ENCODE results near the gene NXNL1. TPM values are rescaled to one million over a fixed set of nuclear protein-coding genes. Genes with fewer than 3 reads are reported as not detected.

NXNL1 gene
- total RNA-seq, 4 donors from 2014 or later, result not detected

DNA sequence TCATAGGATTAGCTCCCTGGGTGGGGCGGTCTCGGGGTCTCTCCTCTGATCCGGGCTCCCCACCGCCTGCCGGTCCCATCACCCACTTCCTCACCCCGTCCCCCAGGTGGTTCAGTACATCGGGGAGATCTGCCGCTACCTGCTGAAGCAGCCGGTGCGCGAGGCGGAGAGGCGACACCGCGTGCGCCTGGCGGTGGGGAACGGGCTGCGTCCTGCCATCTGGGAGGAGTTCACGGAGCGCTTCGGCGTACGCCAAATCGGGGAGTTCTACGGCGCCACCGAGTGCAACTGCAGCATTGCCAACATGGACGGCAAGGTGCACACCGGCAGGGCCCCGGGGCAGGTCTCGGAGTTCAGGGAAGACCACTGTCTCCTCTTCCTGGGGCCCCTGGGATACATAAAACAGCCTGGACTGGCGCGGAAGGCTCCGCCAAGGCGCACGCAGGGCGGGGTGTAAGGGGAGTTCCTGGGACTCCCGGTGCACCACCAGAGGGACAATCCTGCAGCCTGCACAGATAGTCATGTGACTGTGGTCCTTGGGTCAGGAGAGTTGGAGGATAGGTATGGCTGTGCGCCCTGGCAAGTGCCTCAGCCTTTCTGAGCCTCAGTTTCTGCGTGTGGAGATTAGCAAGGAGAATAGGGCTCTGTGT lies 36.5 kb upstream of the NXNL1 start:
- in situ Hi-C loops (cut with MboI; ENCODE audit: low pct_ligation_motif_present in 1 of 4, low pct_unique_long_range_greater_than_20kb in 1 of 4, low sequenced_read_pairs in 3 of 4), result no loop called here
- intact Hi-C loops (cut with DNase I; ENCODE audit: low total_unique reads), result no loop called here
- Histone ChIP-seq H3K4me1 (peaks cover 0 to 16% (median 0%) of the 10 kb centered on the region in 4 donors), H3K9me3 (no peaks in the 10 kb centered on the region), H3K27ac (no peak overlapping the region), H3K36me3 (no peaks in the 10 kb centered on the region), H3K27me3 (no peaks in the 10 kb centered on the region), H3K4me3 (peak overlapping the region in 2 of 4 donors; percentile 9 to 26)
- no peak for DNase-seq
- TF ChIP-seq, protein P1, sequence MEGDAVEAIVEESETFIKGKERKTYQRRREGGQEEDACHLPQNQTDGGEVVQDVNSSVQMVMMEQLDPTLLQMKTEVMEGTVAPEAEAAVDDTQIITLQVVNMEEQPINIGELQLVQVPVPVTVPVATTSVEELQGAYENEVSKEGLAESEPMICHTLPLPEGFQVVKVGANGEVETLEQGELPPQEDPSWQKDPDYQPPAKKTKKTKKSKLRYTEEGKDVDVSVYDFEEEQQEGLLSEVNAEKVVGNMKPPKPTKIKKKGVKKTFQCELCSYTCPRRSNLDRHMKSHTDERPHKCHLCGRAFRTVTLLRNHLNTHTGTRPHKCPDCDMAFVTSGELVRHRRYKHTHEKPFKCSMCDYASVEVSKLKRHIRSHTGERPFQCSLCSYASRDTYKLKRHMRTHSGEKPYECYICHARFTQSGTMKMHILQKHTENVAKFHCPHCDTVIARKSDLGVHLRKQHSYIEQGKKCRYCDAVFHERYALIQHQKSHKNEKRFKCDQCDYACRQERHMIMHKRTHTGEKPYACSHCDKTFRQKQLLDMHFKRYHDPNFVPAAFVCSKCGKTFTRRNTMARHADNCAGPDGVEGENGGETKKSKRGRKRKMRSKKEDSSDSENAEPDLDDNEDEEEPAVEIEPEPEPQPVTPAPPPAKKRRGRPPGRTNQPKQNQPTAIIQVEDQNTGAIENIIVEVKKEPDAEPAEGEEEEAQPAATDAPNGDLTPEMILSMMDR (IDR thresholded peaks at IDR 0.05), result no peak
- no peak for TF ChIP-seq POLR2A (IDR thresholded peaks at IDR 0.05)
- TF ChIP-seq POLR2AphosphoS5 (IDR thresholded peaks at IDR 0.05), result no peak
- TF ChIP-seq EP300 (IDR thresholded peaks at IDR 0.05; ENCODE audit: low read depth), result no peak
- WGBS, 2 donors (ENCODE audit: low coverage in 1 of 2), result 79% methylated on average over 32 of the region's 41 CpGs; no CpG with 5 or more reads in 1 of the 2 donors

DNA sequence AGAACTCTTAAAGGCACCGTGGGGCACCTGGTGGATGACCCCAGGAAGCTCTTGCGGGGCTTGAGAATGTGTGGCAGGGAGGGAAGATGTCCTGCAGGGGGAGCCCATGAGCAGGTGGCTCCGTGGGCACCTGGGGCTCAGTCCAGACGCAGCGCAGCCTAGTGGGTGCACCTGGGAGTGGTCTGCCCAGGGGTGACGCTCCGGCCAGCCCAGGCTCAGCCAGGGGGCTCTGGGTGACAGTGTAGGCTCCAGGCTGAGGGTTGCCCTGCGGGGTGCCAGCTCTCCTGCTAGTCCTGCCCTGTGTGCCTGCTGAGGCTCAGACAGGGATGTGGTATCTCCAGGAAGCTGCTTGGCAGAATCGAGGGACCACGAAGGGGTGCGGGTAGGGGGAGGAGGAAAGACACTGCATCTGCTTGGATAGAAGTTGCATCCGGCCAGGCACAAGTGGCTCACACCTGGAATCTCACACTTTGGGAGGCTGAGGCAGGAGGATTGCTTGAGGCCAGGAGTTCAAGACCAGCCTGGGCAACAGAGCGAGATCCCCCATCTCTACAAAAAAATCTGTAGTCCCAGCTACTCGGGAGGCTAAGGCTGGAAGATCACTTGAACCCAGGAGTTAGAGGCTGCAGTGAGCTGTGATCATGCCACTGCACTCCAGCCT lies 35.7 kb upstream of the NXNL1 start:
- in situ Hi-C loops (cut with MboI; ENCODE audit: low pct_ligation_motif_present in 1 of 4, low pct_unique_long_range_greater_than_20kb in 1 of 4, low sequenced_read_pairs in 3 of 4), result no loop called here
- peaks cover 0 to 16% (median 0%) of the 10 kb centered on the region in 4 donors for H3K4me1 ChIP-seq
- no peak overlapping the region for H3K27ac ChIP-seq
- no peak overlapping the region for H3K4me3 ChIP-seq
- DNase-seq, result peak; percentile 81
- no peaks in the 10 kb centered on the region for H3K9me3 ChIP-seq
- H3K36me3 ChIP-seq, result no peaks in the 10 kb centered on the region
- intact Hi-C loops (cut with DNase I; ENCODE audit: low total_unique reads), result no loop called here
- 43% methylated on average over 13 of the region's 14 CpGs; no CpG with 5 or more reads in 1 of the 2 donors for WGBS, 2 donors (ENCODE audit: low coverage in 1 of 2)
- TF ChIP-seq POLR2AphosphoS5 (IDR thresholded peaks at IDR 0.05) (no peak), POLR2A (IDR thresholded peaks at IDR 0.05) (no peak)
- TF ChIP-seq, protein P1 (IDR thresholded peaks at IDR 0.05), result peak; percentile 91 to 95 (median 92)
- H3K27me3 ChIP-seq, result no peaks in the 10 kb centered on the region

DNA sequence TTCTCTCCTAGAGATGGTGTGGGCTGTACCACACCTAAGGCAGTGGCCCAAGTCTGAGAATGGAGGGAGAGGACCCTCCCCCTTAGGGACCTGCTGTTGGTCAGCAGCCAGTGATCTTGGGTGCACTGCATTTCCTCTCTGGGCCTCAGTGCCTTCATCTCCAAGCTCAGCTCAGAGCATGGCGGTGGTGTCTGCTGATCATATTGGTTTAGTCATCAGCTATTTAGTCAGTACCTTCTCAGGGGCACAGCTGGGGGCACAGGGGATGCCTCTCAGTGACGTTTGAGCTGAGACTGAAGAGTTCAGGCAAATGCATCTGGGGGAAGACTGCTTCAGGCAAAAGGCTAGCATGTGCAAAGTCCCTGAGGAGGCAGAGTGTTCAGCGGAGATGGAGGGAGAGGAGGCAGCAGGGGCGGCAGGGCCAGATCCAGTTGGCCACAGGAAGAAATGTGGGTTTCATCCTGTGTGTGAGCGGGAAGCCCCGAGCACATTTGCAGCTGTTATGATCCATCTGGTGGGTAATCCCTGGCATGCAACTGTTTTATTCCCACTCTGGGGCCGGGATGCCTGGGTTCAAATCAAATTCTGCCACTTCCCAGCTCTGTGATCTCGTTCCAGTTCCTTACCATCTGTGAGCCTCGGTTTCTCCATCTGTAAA lies 35.0 kb upstream of the NXNL1 start:
- WGBS, 2 donors (ENCODE audit: low coverage in 1 of 2), result 64% methylated on average over 9 of the region's 9 CpGs; no CpG with 5 or more reads in 1 of the 2 donors
- no peaks in the 10 kb centered on the region for H3K9me3 ChIP-seq
- no peak for DNase-seq
- no peaks in the 10 kb centered on the region for H3K27me3 ChIP-seq
- no peak overlapping the region for H3K27ac ChIP-seq
- intact Hi-C loops (cut with DNase I; ENCODE audit: low total_unique reads) (no loop called here), in situ Hi-C loops (cut with MboI; ENCODE audit: low pct_ligation_motif_present in 1 of 4, low pct_unique_long_range_greater_than_20kb in 1 of 4, low sequenced_read_pairs in 3 of 4) (no loop called here)
- peaks cover 0 to 16% (median 0%) of the 10 kb centered on the region in 4 donors for H3K4me1 ChIP-seq
- TF ChIP-seq POLR2AphosphoS5 (IDR thresholded peaks at IDR 0.05) (no peak), EP300 (IDR thresholded peaks at IDR 0.05; ENCODE audit: low read depth) (no peak), POLR2A (IDR thresholded peaks at IDR 0.05) (no peak)
- TF ChIP-seq, protein P1 (IDR thresholded peaks at IDR 0.05), result no peak
- no peaks in the 10 kb centered on the region for H3K36me3 ChIP-seq
- H3K4me3 ChIP-seq, result no peak overlapping the region

DNA sequence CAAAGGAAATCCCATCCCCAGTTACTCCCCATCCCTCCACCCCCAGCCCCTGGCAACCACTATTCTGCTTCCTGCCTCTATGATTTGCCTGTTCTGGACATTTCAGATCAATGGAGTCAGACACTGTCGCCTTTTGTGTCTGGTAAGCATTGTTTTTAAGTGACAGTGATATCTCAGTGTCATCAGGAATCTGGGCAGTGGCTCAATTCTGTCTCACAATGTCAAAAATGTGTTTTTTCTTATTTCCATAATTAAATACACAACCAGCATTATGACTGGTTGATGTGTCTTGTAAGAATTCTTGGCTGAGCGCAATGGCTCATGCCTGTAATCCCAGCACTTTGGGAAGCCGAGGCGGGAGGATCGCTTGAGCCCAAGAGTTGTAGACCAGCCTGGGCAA lies 30.6 kb upstream of the NXNL1 start:
- Histone ChIP-seq H3K9me3 (no peaks in the 10 kb centered on the region), H3K27ac (no peak overlapping the region), H3K4me1 (peaks cover 0 to 24% (median 10%) of the 10 kb centered on the region in 4 donors), H3K36me3 (no peaks in the 10 kb centered on the region), H3K27me3 (no peaks in the 10 kb centered on the region), H3K4me3 (no peak overlapping the region)
- DNase-seq, result no peak
- 89 to 96% methylated on average over 5 of the region's 5 CpGs for WGBS, 2 donors (ENCODE audit: low coverage in 1 of 2)
- intact Hi-C loops (cut with DNase I; ENCODE audit: low total_unique reads), result no loop called here
- in situ Hi-C loops (cut with MboI; ENCODE audit: low pct_ligation_motif_present in 1 of 4, low pct_unique_long_range_greater_than_20kb in 1 of 4, low sequenced_read_pairs in 3 of 4), result no loop called here
- TF ChIP-seq POLR2AphosphoS5 (IDR thresholded peaks at IDR 0.05), result no peak
- TF ChIP-seq POLR2A (IDR thresholded peaks at IDR 0.05), result no peak
- no peak for TF ChIP-seq EP300 (IDR thresholded peaks at IDR 0.05; ENCODE audit: low read depth)
- TF ChIP-seq, protein P1 (IDR thresholded peaks at IDR 0.05), result no peak

Measured in transverse colon (tissue), 4 donors.